Measurements from ENCODE around the gene UST.

UST gene

GRCh38 chr6:148746363-148747144 is at the start of gene UST:
Gene UST (plus strand): TSS chr6:148747030. CDS start chr6:148747431, 401 bp downstream.
- peak; percentile 49 for TF ChIP-seq CTCF (conservative IDR thresholded peaks at IDR 0.05; ENCODE audit: low read depth, low read length)
- H3K4me3 ChIP-seq (ENCODE audit: low read depth, low read length), result peak within 1 kb of the TSS; percentile 60
- DNase-seq (ENCODE audit: low read depth), result peak; percentile 96

- no peak for DNase-seq (ENCODE audit: low read depth)
- no peak for TF ChIP-seq CTCF (conservative IDR thresholded peaks at IDR 0.05; ENCODE audit: low read depth, low read length)
- H3K4me3 ChIP-seq (ENCODE audit: low read depth, low read length), result no peak overlapping the region
These were observed 48.9 kb upstream of the UST start for GRCh38 chr6:148697895-148698440.

- no peak for DNase-seq (ENCODE audit: low read depth)
- no peak overlapping the region for H3K4me3 ChIP-seq (ENCODE audit: low read depth, low read length)
- TF ChIP-seq CTCF (conservative IDR thresholded peaks at IDR 0.05; ENCODE audit: low read depth, low read length), result no peak
These were observed 48.1 kb upstream of the UST start for GRCh38 chr6:148698671-148699180.

GRCh38 chr6:148700047-148700715 is 46.6 kb upstream of the UST start:
- no peak for TF ChIP-seq CTCF (conservative IDR thresholded peaks at IDR 0.05; ENCODE audit: low read depth, low read length)
- H3K4me3 ChIP-seq (ENCODE audit: low read depth, low read length), result peak overlapping the region; percentile 44
- DNase-seq (ENCODE audit: low read depth), result no peak

GRCh38 chr6:148700741-148701311 is 46.0 kb upstream of the UST start:
- peak; percentile 25 for TF ChIP-seq CTCF (conservative IDR thresholded peaks at IDR 0.05; ENCODE audit: low read depth, low read length)
- peak overlapping the region; percentile 44 for H3K4me3 ChIP-seq (ENCODE audit: low read depth, low read length)
- DNase-seq (ENCODE audit: low read depth), result peak; percentile 60

GRCh38 chr6:148701375-148701774 is 45.5 kb upstream of the UST start:
- no peak for DNase-seq (ENCODE audit: low read depth)
- peak overlapping the region; percentile 44 for H3K4me3 ChIP-seq (ENCODE audit: low read depth, low read length)
- TF ChIP-seq CTCF (conservative IDR thresholded peaks at IDR 0.05; ENCODE audit: low read depth, low read length), result no peak
